ENCODE data around the gene CFAP54.

Gene CFAP54

DNA sequence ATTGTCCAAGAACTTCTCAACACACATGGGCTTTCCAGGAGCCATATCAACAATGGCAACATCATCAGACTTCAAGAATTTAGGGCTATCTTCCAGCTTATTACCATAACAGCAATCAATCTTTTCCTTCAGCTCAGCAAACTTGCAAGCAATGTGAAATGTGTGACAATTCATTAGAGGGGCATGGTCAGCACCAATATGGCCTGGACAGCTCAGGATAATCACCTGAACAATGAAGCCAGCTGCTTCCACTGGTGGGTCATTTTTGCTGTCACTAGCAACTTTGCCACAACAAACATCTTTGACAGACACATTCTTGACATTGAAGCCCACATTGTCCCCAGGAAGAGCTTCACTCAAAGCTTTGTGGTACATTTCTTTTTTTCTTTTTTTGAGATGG is 411.8 kb downstream of the CFAP54 start:
- no peak for DNase-seq

DNA sequence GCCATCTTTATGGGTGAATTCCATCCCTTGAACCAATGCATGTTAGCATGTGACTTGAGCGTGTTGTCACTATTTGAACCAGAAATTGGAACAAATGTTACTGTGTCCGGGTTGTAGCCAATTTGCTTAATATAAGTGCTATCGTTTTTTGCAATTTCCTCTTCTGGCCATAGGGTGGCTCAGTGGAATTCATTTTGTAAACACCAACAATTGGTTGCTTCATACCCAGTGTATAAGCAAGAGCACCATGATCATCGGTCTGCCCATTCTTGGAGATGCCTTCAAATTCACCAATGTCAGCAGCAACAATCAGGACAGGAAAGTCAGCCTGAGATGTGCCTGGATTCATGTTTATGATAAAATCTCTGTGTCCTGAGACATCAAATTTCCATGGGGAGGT is 412.7 kb downstream of the CFAP54 start:
- no peak for DNase-seq

DNA sequence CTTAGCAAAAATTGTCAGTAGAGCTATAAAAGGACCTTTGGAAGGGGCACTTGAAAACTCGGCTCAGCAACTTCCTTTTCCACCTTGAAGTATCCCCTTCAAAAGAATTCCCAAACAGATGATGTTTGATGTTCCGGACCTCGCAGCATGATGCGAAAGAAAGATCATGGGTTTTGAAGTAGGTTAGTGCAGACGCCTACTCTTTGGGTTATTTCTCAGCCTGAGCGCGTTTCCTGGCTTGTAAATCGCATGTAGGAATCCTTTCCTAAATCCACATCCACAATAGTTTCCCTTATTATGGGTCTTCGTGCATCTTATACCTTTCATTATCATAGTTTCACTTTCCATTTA is 417.1 kb downstream of the CFAP54 start:
- peak; percentile 59 for DNase-seq

DNA sequence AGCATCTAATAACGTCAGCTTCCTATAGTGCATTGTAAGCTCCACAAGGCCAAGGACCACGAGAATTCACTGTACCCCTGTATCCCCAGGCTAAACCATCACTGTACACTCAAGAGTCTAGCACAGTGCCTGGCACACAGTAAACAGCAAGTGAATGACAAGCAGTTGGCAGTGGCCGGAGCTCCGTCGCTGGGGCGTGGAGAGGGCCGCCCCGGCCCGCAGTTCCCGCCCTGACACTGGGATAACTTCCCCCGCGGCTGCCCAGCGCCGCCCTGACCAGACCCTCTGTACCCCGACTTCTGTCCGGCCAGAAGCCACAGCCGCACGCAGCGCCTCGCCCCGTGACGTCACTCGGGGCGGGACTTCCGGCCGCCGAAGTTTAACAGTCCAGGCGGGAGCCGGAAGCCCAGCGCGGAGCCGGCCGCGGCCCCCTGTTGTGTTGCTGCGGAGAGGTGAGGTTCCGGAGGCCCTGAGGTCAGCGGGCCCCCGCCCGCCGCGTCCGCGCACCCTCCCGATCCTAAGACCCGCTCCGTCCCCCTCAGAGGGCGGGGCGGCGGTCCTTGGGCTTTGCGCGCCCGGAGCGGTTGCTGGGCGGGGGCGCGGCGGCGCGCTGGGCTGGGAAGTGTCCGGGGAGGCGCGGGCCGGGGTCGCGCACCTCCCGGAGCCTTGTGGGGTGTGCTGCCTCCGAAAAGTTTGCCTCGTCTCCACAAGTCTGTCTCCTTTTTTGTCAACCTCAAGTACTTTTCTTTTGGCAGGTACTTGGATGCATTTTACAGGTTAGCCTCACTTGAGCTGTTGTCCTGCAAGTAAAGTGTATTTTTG is 417.7 kb downstream of the CFAP54 start, which contains the start of gene NEDD1:
TSS of gene NEDD1 (plus strand) at position 409 of the 822 bp plus-strand sequence. CDS start 2,503 bp downstream, outside the sequence.
- DNase-seq = peak; percentile 73

DNA sequence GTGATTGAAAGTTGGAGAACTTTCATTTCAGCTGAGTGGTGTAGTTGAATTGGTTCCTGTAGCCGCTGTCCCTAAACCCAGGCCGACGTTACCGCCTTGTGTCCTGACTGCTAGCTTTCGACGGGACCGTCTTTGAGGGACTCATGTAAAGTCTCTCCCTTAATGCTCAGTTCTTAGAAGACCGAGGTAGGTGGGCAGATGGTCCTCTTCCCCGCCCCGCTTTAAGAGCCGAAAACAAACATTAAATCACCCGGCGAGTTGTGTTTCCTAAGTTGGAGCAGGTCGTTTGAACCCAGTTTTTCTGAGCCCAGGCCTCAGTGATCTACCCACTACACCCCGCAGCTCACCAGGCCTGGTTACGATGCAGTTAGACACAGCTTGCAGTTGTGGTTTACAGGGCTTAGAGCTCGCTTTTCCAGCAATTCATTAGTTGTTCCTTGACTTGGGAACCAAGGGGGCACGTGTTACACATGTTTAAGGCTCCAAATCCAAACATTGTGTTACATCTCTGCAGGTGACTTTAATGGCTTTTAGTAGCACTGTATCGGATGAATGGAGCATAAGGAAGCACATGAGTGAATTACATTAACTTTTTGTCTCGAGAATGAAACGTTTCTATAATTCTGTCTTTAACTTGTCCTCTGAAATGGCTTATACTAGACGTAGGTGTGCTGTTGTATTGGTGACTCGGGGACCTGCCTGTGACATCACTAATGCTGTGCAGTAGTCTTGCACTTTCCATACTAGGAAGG is 418.5 kb downstream of the CFAP54 start:
- DNase-seq = peak; percentile 63

DNA sequence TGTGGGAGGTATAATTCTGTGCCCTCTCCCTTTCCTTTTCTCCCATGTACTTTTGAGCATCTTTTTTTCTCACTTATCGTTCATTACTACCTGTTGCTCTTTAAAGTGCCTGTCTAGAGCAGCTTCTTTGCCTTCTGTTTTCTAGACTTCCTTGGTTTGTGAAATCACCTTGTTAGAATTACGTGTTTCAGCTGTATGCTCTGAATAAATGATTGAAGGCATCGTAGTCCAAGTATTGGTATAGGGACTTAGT is 419.0 kb downstream of the CFAP54 start:
- DNase-seq = no peak

DNA sequence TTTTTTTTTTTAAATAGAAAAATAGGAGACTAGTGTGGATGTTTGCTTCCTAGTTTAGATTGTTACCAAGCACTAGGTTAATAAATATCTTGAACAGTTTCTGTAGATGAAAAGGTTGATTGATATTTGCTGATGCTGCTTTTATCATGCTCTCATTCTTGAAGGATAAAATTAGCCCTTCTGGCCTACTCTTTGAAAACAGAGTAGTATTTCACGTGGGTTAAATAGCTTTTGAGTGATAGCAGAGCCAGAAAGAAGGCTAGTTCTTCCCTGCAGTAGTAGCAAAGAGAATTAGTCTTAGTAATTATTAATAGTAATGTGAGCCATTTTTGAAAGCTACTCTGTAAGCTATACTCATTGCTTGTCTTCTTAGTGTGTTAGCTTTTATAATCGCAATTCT is 422.9 kb downstream of the CFAP54 start:
- DNase-seq = no peak

- DNase-seq = no peak
Observed at GRCh38 chr12:96912943-96913342, 423.6 kb downstream of the CFAP54 start.

DNA sequence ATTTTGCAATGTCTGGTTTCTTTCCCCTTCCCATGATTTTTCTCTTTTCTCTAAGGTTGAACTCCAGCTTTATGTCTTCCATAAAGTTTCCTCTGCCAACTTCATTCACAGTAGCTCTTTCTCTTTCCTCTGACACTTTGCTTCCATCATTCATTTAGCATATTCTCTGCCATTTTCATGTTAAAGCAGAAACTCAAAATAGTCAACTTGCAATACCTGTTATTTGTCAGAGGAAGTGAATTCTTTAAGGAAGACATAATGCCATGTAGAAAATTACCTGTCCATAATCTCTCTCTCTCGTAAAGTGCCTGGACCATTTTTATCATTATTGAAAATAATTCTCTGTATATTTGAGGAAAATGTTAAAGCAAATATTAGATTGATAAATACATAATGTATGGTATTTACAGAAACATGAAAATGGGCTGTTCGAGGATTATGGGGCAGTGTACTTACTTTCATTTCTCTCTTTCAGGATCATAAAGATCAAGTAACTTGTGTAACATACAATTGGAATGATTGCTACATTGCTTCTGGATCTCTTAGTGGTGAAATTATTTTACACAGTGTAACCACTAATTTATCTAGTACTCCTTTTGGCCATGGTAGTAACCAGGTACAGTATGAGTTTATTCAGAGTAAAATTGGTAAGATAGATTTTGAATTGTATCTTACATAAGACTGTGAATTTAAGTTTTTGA is 430.3 kb downstream of the CFAP54 start:
- DNase-seq = peak; percentile 8

Measured in NCI-H2227 treated with DMSO at 0.1 percent for 48 hours (cell line).